AG04450 (cell line): Measurements from ENCODE around the gene CCDC121. TPM values are rescaled to one million over a fixed set of nuclear protein-coding genes. Genes with fewer than 3 reads are reported as not detected.
"Not testable (repeated sequence)": the region's sequence is repeated elsewhere in the genome, so short reads cannot be mapped to it uniquely, and the experiment has no call there.

ENCODE experiments used
- CTCF ChIA-PET: fragments of 300-600, 350-600 bp; formaldehyde crosslinking; extraction: SDS; loops from one replicate; lab custom pipeline; 2022; ENCODE audit warnings: antibody characterized with exemption, inconsistent platforms; lab: Charles Lee
- POLR2A ChIA-PET: fragments of 350-600 bp; formaldehyde crosslinking; extraction: SDS; loops from one replicate; lab custom pipeline; 2021; ENCODE audit warnings: antibody characterized with exemption, inconsistent platforms; lab: Yijun Ruan, JAX
- DNase-seq: peaks from one replicate; pipeline ENCODE4 v3.0.0-alpha.2; 2011; ENCODE audit warnings: low read depth, low spot score
- H3K27ac ChIP-seq: one replicate; pipeline ENCODE4 v1.5.1; 2012; ENCODE audit warnings: low read depth, low read length, control low read depth
- H3K27me3 ChIP-seq: one replicate; pipeline ENCODE4 v1.6.0; 2012; ENCODE audit warnings: low read length; ENCODE audit not compliant: control insufficient read depth, insufficient read depth
- H3K4me3 ChIP-seq: 2 replicates; pipeline ENCODE4 v1.5.1; 2011; ENCODE audit warnings: mild to moderate bottlenecking, low read depth, low read length, control low read depth
- H3K9me3 ChIP-seq: 2 replicates; pipeline ENCODE4 v1.5.1; 2012; ENCODE audit warnings: low read length; ENCODE audit not compliant: control insufficient read depth, insufficient read depth
- CTCF ChIP-seq: IDR thresholded peaks from 2 replicates; pipeline ENCODE4 v1.5.1; 2011; ENCODE audit warnings: low read depth, low read length, control low read depth, inconsistent platforms
- polyA plus RNA-seq: library from polyadenylated mRNA; depleted of rRNA; stranded (reverse); fragments of >200 nt; gene quantifications from 2 replicates; pipeline ENCODE4 v1.2.3, GENCODE V29; 2011

The CCDC121 gene
- polyA plus RNA-seq, 1 experiment, result 1.8 TPM

- no peak for TF ChIP-seq CTCF
- Histone ChIP-seq H3K9me3 (no peaks in the 10 kb centered on the region), H3K4me3 (no peak overlapping the region), H3K27ac (no peak overlapping the region), H3K27me3 (no peaks in the 10 kb centered on the region)
- POLR2A ChIA-PET, result no interaction called here
- peak; percentile 45 for DNase-seq
- CTCF ChIA-PET, result interaction anchor here (1.3 kb wide), 1 partner anchor 45 kb away, joined by 4 read pairs; no protein-coding TSS in a partner anchor
Measured at GRCh38 chr2:27638037-27638637, 9.3 kb upstream of the CCDC121 start.

- POLR2A ChIA-PET, result no interaction called here
- Histone ChIP-seq H3K27ac (no peak overlapping the region), H3K4me3 (no peak overlapping the region), H3K9me3 (no peaks in the 10 kb centered on the region), H3K27me3 (no peaks in the 10 kb centered on the region)
- no peak for DNase-seq
- CTCF ChIA-PET, result no interaction called here
- no peak for TF ChIP-seq CTCF
Measured at GRCh38 chr2:27636766-27637165, 8.0 kb upstream of the CCDC121 start.

GRCh38 chr2:27634291-27634690 lies 5.5 kb upstream of the CCDC121 start:
- H3K4me3 ChIP-seq, result no peak overlapping the region
- ChIA-PET CTCF (no interaction called here), POLR2A (no interaction called here)
- no peak overlapping the region for H3K27ac ChIP-seq
- no peaks in the 10 kb centered on the region for H3K27me3 ChIP-seq
- no peak for DNase-seq
- H3K9me3 ChIP-seq, result no peaks in the 10 kb centered on the region
- TF ChIP-seq CTCF, result no peak

GRCh38 chr2:27630257-27630656 lies 1.4 kb upstream of the CCDC121 start:
- H3K27me3 ChIP-seq, DNase-seq, H3K9me3 ChIP-seq, H3K27ac ChIP-seq, H3K4me3 ChIP-seq, POLR2A ChIA-PET: not testable (repeated sequence)
- CTCF ChIA-PET, result interaction anchor here (1.1 kb wide), 1 partner anchor 310 kb away, joined by 3 read pairs; no protein-coding TSS in a partner anchor

- no peak for TF ChIP-seq CTCF
- CTCF ChIA-PET, result interaction anchor here (0.8 kb wide), 1 partner anchor 55 kb away, joined by 3 read pairs; no protein-coding TSS in a partner anchor
- peak overlapping the region; percentile 97 for H3K4me3 ChIP-seq
- H3K27me3 ChIP-seq, result no peaks in the 10 kb centered on the region
- POLR2A ChIA-PET, result interaction anchor here (0.7 to 2.2 kb wide), 7 partner anchors 35 to 271 kb away, joined by 3 to 10 read pairs (median 4); partner anchors contain the start of genes GTF3C2, NRBP1, PPM1G and SLC4A1AP
- peak; percentile 61 for DNase-seq
- peak overlapping the region; percentile 89 for H3K27ac ChIP-seq
- no peaks in the 10 kb centered on the region for H3K9me3 ChIP-seq
Measured at GRCh38 chr2:27627963-27628766, 647 bp downstream of the CCDC121 start.

- H3K9me3 ChIP-seq, POLR2A ChIA-PET, DNase-seq, CTCF ChIA-PET, H3K4me3 ChIP-seq, H3K27me3 ChIP-seq: not testable (repeated sequence)
- H3K27ac ChIP-seq, result peak overlapping the region; percentile 13
Measured at GRCh38 chr2:27626921-27627320, 1.9 kb downstream of the CCDC121 start.

GRCh38 chr2:27626323-27626722 lies 2.5 kb downstream of the CCDC121 start:
- H3K4me3 ChIP-seq, H3K27me3 ChIP-seq, H3K9me3 ChIP-seq, DNase-seq, POLR2A ChIA-PET, CTCF ChIA-PET, H3K27ac ChIP-seq: not testable (repeated sequence)
